K562 (cell line): ENCODE results near the gene ARAP1. TPM values are rescaled to one million over a fixed set of nuclear protein-coding genes. Genes with fewer than 3 reads are reported as not detected.

Source experiments
- C11orf30 ChIP-seq: fragments of 450-650 bp; IDR thresholded peaks from 2 replicates; pipeline ENCODE4 v1.6.1; 2016; ENCODE audit warnings: low read depth, mild to moderate bottlenecking
- CBFA2T3 ChIP-seq: fragments of 450-650 bp; IDR thresholded peaks from 2 replicates; pipeline ENCODE4 v1.6.1; 2017
- CBX2 ChIP-seq: fragments of 200-600 bp; sonication (generic); IDR thresholded peaks from one replicate; pipeline ENCODE4 v1.6.1; 2012; ENCODE audit warnings: mild to moderate bottlenecking, low read length, inconsistent platforms; ENCODE audit not compliant: insufficient read depth, poor library complexity, severe bottlenecking
- CBX3 ChIP-seq, 2 experiments: IDR thresholded peaks; 1 replicate in 1 of 2; 2 replicates in 1 of 2; pipeline ENCODE4 v1.6.1; 2012; ENCODE audit warnings: inconsistent platforms in 2 of 2, low read length in 2 of 2, borderline replicate concordance in 1 of 2, control low read depth in 1 of 2
- EGR1 ChIP-seq: fragments of 450-650 bp; conservative IDR thresholded peaks from 2 replicates; pipeline ENCODE4 v1.6.1; 2017; ENCODE audit warnings: mild to moderate bottlenecking
- ESRRA ChIP-seq: fragments of 450-650 bp; IDR thresholded peaks from 2 replicates; pipeline ENCODE4 v1.6.1; 2014; ENCODE audit warnings: low read depth, mild to moderate bottlenecking, moderate library complexity, borderline replicate concordance
- FIP1L1 ChIP-seq: fragments of 200-400 bp; formaldehyde crosslinking; IDR thresholded peaks from 2 replicates; pipeline ENCODE4 v1.6.1; 2018; ENCODE audit warnings: mild to moderate bottlenecking, low read depth, low read length; ENCODE audit not compliant: poor library complexity, severe bottlenecking
- FOXA3 ChIP-seq, 2 experiments: fragments of 450-650 bp in 1 of 2; sonication (generic) in 1 of 2; formaldehyde crosslinking; IDR thresholded peaks in 1 of 2; conservative IDR thresholded peaks in 1 of 2; 2 replicates each; pipeline versions ENCODE4 v1.4.0 to v1.8.0; 2020 to 2022; ENCODE audit warnings: mild to moderate bottlenecking in 2 of 2, missing genetic modification reagents in 1 of 2
- JUND ChIP-seq, 2 experiments: IDR thresholded peaks; 2 replicates in 1 of 2; 3 replicates in 1 of 2; pipeline ENCODE4 v1.6.1; 2011; ENCODE audit warnings: borderline replicate concordance in 2 of 2, low read depth in 2 of 2, low read length in 2 of 2, improper control_type of control experiment in 1 of 2, missing biosample characterization in 1 of 2, missing genetic modification characterization in 1 of 2, missing genetic modification reagents in 1 of 2
- MEF2D ChIP-seq: conservative IDR thresholded peaks from 2 replicates; pipeline ENCODE4 v1.6.1; 2016; ENCODE audit warnings: low read depth, missing genetic modification characterization, missing compliant biosample characterization
- NCOR1 ChIP-seq: fragments of 450-650 bp; IDR thresholded peaks from 2 replicates; pipeline ENCODE4 v1.6.1; 2016; ENCODE audit warnings: mild to moderate bottlenecking, moderate library complexity
- POLR3G ChIP-seq: IDR thresholded peaks from 2 replicates; pipeline ENCODE4 v1.6.1; 2011; ENCODE audit not compliant: insufficient read length, insufficient replicate concordance; ENCODE audit errors: extremely low read depth
- SMARCE1 ChIP-seq: fragments of 450-650 bp; IDR thresholded peaks from 2 replicates; pipeline ENCODE4 v1.7.1; 2016; ENCODE audit warnings: mild to moderate bottlenecking
- ZNF184 ChIP-seq: sonication (generic); formaldehyde crosslinking; IDR thresholded peaks from 2 replicates; pipeline ENCODE4 v1.5.0; 2020; ENCODE audit warnings: missing genetic modification reagents
- polyA plus RNA-seq, 8 experiments: library from polyadenylated mRNA; depleted of rRNA in 4 of 8; stranded (reverse) in 5 of 8; unstranded in 3 of 8; fragments of >200 nt; fragmentation: Nextera tagmentation in 2 of 8; fragmentation: Illumina TruSeq in 1 of 8; extraction: Ambion mirVana in 2 of 8; extraction: Trizol in 1 of 8; gene quantifications; 2 replicates each; pipeline versions ENCODE4 v1.2.1 to v1.2.3, GENCODE V29; 2011 to 2014; ENCODE audit warnings: inconsistent platforms in 1 of 8, missing spikeins in 1 of 8
- total RNA-seq, 7 experiments: library from RNA; depleted of rRNA in 6 of 7; stranded (reverse); fragments of >200 nt in 6 of 7; fragmentation: Illumina TruSeq in 2 of 7; extraction: Trizol in 2 of 7; gene quantifications; 2 replicates each; pipeline versions ENCODE4 v1.2.1 to v1.2.3, GENCODE V29; 2011 to 2021; ENCODE audit warnings: low replicate concordance in 1 of 7
- TF ChIP-seq, protein P1 (sequence below): sonication (generic); formaldehyde crosslinking; IDR thresholded peaks from 2 replicates; pipeline ENCODE4 v1.8.0; 2022; ENCODE audit warnings: mild to moderate bottlenecking, missing genetic modification reagents
- TF ChIP-seq, protein P2 (sequence below): fragments of 200-800 bp; sonication (Bioruptor generic); IDR thresholded peaks from 2 replicates; pipeline ENCODE4 v1.6.1; 2017; ENCODE audit warnings: missing genetic modification characterization, missing compliant biosample characterization
- TF ChIP-seq, protein P3 (sequence below): fragments of 200-800 bp; sonication (Bioruptor generic); IDR thresholded peaks from 2 replicates; pipeline ENCODE4 v1.6.1; 2017; ENCODE audit warnings: missing genetic modification characterization, missing compliant biosample characterization
- TF ChIP-seq, protein P4 (sequence below): fragments of 450-650 bp; IDR thresholded peaks from 2 replicates; pipeline ENCODE4 v1.6.1; 2014; ENCODE audit warnings: low read depth, mild to moderate bottlenecking, moderate library complexity, borderline replicate concordance
- TF ChIP-seq, protein P5 (sequence below), 2 experiments: IDR thresholded peaks; 2 replicates each; pipeline ENCODE4 v1.6.1; 2011; ENCODE audit warnings: borderline replicate concordance in 1 of 2, control low read depth in 1 of 2, low read depth in 1 of 2, low read length in 1 of 2, mild to moderate bottlenecking in 1 of 2, mixed read lengths in 1 of 2, moderate library complexity in 1 of 2; ENCODE audit not compliant: insufficient read depth in 1 of 2, insufficient read length in 1 of 2, poor library complexity in 1 of 2, severe bottlenecking in 1 of 2; ENCODE audit errors: extremely low read depth in 1 of 2

ARAP1 gene
- total and polyA plus RNA-seq, 9 of the 15 experiments (the other 6 are each of a cell fraction or from before 2014, with no cell fraction given), result 0.23 to 67.0 (median 24.6) TPM

DNA sequence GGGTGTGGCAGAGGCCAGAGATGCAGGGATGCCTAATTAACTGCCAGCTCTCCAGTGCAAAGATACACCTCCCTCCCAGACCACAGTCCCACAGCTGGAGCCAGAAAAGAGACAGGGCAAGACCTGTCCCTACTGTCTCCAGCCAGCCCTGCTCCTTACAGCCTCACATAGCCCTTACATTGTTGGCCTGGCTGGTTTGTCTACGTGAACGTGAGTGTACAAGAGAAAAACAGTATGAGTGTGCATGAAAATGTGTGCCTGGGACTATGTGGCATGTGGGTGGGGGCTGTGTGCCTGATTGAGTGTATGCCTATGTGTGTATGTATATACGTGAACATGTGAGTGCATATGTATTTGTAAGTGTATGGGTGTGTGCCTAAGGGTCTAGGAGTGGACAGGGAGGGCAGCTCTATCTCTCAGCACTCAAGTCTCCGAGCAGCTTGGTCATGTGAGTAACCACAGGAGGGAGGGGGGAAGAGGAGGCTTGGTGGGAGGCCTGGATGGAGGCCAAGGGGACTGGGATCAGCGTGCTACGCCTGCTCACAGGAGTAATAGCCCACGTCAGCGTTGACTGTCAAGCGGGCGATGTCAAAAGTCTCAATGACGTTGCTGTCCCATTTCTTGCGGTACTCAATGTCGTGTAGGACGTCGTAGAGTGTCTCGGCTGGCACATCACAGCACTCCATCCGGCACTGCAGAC, 6.6 kb upstream of the ARAP1 start (continued):
- TF ChIP-seq, protein P1, sequence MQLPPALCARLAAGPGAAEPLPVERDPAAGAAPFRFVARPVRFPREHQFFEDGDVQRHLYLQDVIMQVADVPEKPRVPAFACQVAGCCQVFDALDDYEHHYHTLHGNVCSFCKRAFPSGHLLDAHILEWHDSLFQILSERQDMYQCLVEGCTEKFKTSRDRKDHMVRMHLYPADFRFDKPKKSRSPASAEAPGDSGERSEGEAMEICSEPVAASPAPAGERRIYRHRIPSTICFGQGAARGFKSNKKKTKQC (CRISPR knock-in tag), result 0 out of 2 replicates have a peak, but pooled peaks have one; percentile 37
- TF ChIP-seq CBX3 (IDR thresholded peaks at IDR 0.05; ENCODE audit: borderline replicate concordance in 1 of 2, low read length in 2 of 2), result 0 out of 3 replicates have a peak, but pooled peaks of 1 of the 2 experiments have one; percentile 50
- no peak for TF ChIP-seq FIP1L1
- TF ChIP-seq, protein P2, sequence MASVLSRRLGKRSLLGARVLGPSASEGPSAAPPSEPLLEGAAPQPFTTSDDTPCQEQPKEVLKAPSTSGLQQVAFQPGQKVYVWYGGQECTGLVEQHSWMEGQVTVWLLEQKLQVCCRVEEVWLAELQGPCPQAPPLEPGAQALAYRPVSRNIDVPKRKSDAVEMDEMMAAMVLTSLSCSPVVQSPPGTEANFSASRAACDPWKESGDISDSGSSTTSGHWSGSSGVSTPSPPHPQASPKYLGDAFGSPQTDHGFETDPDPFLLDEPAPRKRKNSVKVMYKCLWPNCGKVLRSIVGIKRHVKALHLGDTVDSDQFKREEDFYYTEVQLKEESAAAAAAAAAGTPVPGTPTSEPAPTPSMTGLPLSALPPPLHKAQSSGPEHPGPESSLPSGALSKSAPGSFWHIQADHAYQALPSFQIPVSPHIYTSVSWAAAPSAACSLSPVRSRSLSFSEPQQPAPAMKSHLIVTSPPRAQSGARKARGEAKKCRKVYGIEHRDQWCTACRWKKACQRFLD, result peak; percentile 80; the same call in 1 of the 2 replicates
- TF ChIP-seq, protein P3, sequence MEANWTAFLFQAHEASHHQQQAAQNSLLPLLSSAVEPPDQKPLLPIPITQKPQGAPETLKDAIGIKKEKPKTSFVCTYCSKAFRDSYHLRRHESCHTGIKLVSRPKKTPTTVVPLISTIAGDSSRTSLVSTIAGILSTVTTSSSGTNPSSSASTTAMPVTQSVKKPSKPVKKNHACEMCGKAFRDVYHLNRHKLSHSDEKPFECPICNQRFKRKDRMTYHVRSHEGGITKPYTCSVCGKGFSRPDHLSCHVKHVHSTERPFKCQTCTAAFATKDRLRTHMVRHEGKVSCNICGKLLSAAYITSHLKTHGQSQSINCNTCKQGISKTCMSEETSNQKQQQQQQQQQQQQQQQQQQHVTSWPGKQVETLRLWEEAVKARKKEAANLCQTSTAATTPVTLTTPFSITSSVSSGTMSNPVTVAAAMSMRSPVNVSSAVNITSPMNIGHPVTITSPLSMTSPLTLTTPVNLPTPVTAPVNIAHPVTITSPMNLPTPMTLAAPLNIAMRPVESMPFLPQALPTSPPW (CRISPR knock-in tag), result peak; percentile 94
- peak; percentile 46 for TF ChIP-seq CBFA2T3
- TF ChIP-seq, protein P4, sequence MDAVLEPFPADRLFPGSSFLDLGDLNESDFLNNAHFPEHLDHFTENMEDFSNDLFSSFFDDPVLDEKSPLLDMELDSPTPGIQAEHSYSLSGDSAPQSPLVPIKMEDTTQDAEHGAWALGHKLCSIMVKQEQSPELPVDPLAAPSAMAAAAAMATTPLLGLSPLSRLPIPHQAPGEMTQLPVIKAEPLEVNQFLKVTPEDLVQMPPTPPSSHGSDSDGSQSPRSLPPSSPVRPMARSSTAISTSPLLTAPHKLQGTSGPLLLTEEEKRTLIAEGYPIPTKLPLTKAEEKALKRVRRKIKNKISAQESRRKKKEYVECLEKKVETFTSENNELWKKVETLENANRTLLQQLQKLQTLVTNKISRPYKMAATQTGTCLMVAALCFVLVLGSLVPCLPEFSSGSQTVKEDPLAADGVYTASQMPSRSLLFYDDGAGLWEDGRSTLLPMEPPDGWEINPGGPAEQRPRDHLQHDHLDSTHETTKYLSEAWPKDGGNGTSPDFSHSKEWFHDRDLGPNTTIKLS, result 0 out of 2 replicates have a peak, but pooled peaks have one; percentile 49
- TF ChIP-seq FOXA3 (CRISPR knock-in tag; conservative IDR thresholded peaks at IDR 0.05 in 1 of 2, IDR thresholded peaks at IDR 0.05 in 1 of 2), result peak in 1 of 2 experiments; percentile 74; a peak in 1 of 4 replicates
- peak; percentile 37; the same call in 1 of the 2 replicates for TF ChIP-seq NCOR1
- TF ChIP-seq, protein P5, sequence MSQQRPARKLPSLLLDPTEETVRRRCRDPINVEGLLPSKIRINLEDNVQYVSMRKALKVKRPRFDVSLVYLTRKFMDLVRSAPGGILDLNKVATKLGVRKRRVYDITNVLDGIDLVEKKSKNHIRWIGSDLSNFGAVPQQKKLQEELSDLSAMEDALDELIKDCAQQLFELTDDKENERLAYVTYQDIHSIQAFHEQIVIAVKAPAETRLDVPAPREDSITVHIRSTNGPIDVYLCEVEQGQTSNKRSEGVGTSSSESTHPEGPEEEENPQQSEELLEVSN (IDR thresholded peaks at IDR 0.05; ENCODE audit: borderline replicate concordance in 1 of 2, extremely low read depth in 1 of 2, insufficient read depth in 1 of 2, insufficient read length in 1 of 2, low read depth in 1 of 2, low read length in 1 of 2, poor library complexity in 1 of 2, severe bottlenecking in 1 of 2), result peak; percentile 38 to 53
- TF ChIP-seq JUND (IDR thresholded peaks at IDR 0.05; ENCODE audit: borderline replicate concordance, low read depth, low read length), result peak; percentile 63
- peak; percentile 55; the same call in 2 of the 3 replicates for TF ChIP-seq JUND (tag; IDR thresholded peaks at IDR 0.05; ENCODE audit: borderline replicate concordance, low read depth, low read length)
- TF ChIP-seq EGR1, result peak; percentile 42
- TF ChIP-seq ESRRA, result peak; percentile 75; the same call in 1 of the 2 replicates
- peak; percentile 37 for TF ChIP-seq C11orf30
- peak; percentile 32; the same call in 1 of the 2 replicates for TF ChIP-seq MEF2D (tag)
- TF ChIP-seq ZNF184, result no peak
- TF ChIP-seq CBX2, result no peak
- no peak for TF ChIP-seq POLR3G
- peak; percentile 57; the same call in 1 of the 2 replicates for TF ChIP-seq SMARCE1
